Ascending aorta (tissue), 2 donors: Measurements from ENCODE around the gene KCNK13. TPM values are rescaled to one million over a fixed set of nuclear protein-coding genes. Genes with fewer than 3 reads are reported as not detected.

Source experiments
- DNase-seq, 2 donors: peaks; one replicate each; pipeline ENCODE4 v3.0.0-alpha.2; 2019; ENCODE audit warnings: low spot score in 2 of 2
- H3K27ac ChIP-seq, 2 donors: fragments of 200-600 bp; sonication (generic); one replicate each; pipeline ENCODE4 v1.5.1; 2016 to 2017; ENCODE audit warnings: mild to moderate bottlenecking in 1 of 2
- H3K27me3 ChIP-seq: fragments of 200-600 bp; sonication (generic); one replicate; pipeline ENCODE4 v1.5.1; 2017
- H3K36me3 ChIP-seq, 2 donors: fragments of 200-600 bp; sonication (generic); one replicate each; pipeline ENCODE4 v1.5.1; 2016
- H3K4me1 ChIP-seq, 2 donors: fragments of 200-600 bp; sonication (generic); one replicate each; pipeline ENCODE4 v1.5.1; 2016 to 2017; ENCODE audit warnings: mild to moderate bottlenecking in 1 of 2
- H3K4me3 ChIP-seq, 2 donors: fragments of 200-600 bp; sonication (generic); one replicate each; pipeline ENCODE4 v1.5.1; 2016 to 2017; ENCODE audit warnings: mild to moderate bottlenecking in 1 of 2
- H3K9me3 ChIP-seq, 2 donors: fragments of 200-600 bp; sonication (generic); one replicate each; pipeline ENCODE4 v1.5.1; 2016
- CTCF ChIP-seq, 3 experiments: fragments of 200-600 bp in 2 of 3; fragments of 450-650 bp in 1 of 3; sonication (generic) in 2 of 3; IDR thresholded peaks; one replicate each; pipeline ENCODE4 v1.5.1; 2016 to 2019; ENCODE audit warnings: antibody characterized with exemption in 3 of 3, mild to moderate bottlenecking in 1 of 3, moderate library complexity in 1 of 3
- intact Hi-C: fragments of 100-400 bp; cut with DNase I; formaldehyde crosslinking; loops from one replicate; pipeline ENCODE4 v1.15.1; 2023
- total RNA-seq: library from RNA; depleted of rRNA; stranded (reverse); fragments of >200 nt; gene quantifications from one replicate; pipeline ENCODE4 v1.1.0, GENCODE V29; 2016

KCNK13 gene
- total RNA-seq, 1 donor from 2014 or later, result not detected

GRCh38 chr14:90062127-90062794 lies 467 bp downstream of the KCNK13 start:
- intact Hi-C loops, result no loop called here
- peaks cover 17% of the 10 kb centered on the region for H3K27me3 ChIP-seq
- no peaks in the 10 kb centered on the region for H3K9me3 ChIP-seq
- peaks cover 16 to 19% of the 10 kb centered on the region in 2 donors for H3K4me1 ChIP-seq
- H3K4me3 ChIP-seq, result peak overlapping the region; percentile 48 to 61
- no peak for DNase-seq
- H3K36me3 ChIP-seq, result no peaks in the 10 kb centered on the region
- no peak for TF ChIP-seq CTCF (IDR thresholded peaks at IDR 0.05)
- no peak overlapping the region for H3K27ac ChIP-seq

- Histone ChIP-seq H3K27ac (no peak overlapping the region), H3K9me3 (no peaks in the 10 kb centered on the region), H3K4me1 (peaks cover 16 to 19% of the 10 kb centered on the region in 2 donors), H3K36me3 (no peaks in the 10 kb centered on the region), H3K27me3 (peaks cover 17% of the 10 kb centered on the region), H3K4me3 (peak overlapping the region in 1 of 2 donors; percentile 61)
- DNase-seq, result no peak
- no peak for TF ChIP-seq CTCF (IDR thresholded peaks at IDR 0.05)
- intact Hi-C loops, result no loop called here
These were observed 1.2 kb downstream of the KCNK13 start for GRCh38 chr14:90062822-90063539.

GRCh38 chr14:90072350-90072749 lies 10.6 kb downstream of the KCNK13 start:
- Histone ChIP-seq H3K4me1 (no peaks in the 10 kb centered on the region), H3K36me3 (no peaks in the 10 kb centered on the region), H3K4me3 (no peak overlapping the region), H3K9me3 (no peaks in the 10 kb centered on the region), H3K27me3 (no peaks in the 10 kb centered on the region), H3K27ac (no peak overlapping the region)
- DNase-seq, result no peak
- intact Hi-C loops, result no loop called here
- TF ChIP-seq CTCF (IDR thresholded peaks at IDR 0.05), result no peak

- TF ChIP-seq CTCF (IDR thresholded peaks at IDR 0.05), result no peak
- intact Hi-C loops, result no loop called here
- no peak for DNase-seq
- no peaks in the 10 kb centered on the region for H3K36me3 ChIP-seq
- H3K4me1 ChIP-seq, result no peaks in the 10 kb centered on the region
- no peaks in the 10 kb centered on the region for H3K27me3 ChIP-seq
- no peaks in the 10 kb centered on the region for H3K9me3 ChIP-seq
- no peak overlapping the region for H3K4me3 ChIP-seq
- no peak overlapping the region for H3K27ac ChIP-seq
These were observed 17.8 kb downstream of the KCNK13 start for GRCh38 chr14:90079576-90079975.

DNA sequence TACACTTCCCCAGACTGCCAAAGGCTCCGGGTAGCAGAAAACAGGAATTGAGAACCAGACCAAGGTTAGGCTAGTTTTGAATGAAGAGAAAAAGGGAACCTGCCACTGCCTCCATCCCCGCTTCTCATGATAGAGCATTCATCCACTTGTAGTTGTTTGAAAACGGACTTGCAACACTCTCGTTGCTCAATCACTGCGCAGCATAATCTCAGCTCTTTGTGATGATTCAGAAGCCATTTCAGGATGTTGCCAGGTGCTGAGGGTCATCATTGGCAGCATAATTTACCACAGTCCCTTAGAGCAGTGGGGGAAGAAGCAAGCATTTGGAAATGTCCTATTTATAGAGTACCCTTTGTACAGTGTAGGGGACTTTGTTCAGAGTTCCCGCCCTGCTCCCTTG lies 25.6 kb downstream of the KCNK13 start:
- no peaks in the 10 kb centered on the region for H3K27me3 ChIP-seq
- H3K4me1 ChIP-seq, result no peaks in the 10 kb centered on the region
- H3K27ac ChIP-seq, result no peak overlapping the region
- no peaks in the 10 kb centered on the region for H3K36me3 ChIP-seq
- no peaks in the 10 kb centered on the region for H3K9me3 ChIP-seq
- TF ChIP-seq CTCF (IDR thresholded peaks at IDR 0.05), result no peak
- intact Hi-C loops, result no loop called here
- no peak overlapping the region for H3K4me3 ChIP-seq
- peak; percentile 36 to 78 for DNase-seq
